ENCODE measurements around the gene SESN2.

SESN2 gene, protein sequence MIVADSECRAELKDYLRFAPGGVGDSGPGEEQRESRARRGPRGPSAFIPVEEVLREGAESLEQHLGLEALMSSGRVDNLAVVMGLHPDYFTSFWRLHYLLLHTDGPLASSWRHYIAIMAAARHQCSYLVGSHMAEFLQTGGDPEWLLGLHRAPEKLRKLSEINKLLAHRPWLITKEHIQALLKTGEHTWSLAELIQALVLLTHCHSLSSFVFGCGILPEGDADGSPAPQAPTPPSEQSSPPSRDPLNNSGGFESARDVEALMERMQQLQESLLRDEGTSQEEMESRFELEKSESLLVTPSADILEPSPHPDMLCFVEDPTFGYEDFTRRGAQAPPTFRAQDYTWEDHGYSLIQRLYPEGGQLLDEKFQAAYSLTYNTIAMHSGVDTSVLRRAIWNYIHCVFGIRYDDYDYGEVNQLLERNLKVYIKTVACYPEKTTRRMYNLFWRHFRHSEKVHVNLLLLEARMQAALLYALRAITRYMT

GRCh38 chr1:28259252-28259933, at the start of gene SESN2:
TSS of gene SESN2 (plus strand) at chr1:28259518. CDS start at chr1:28259848, 330 bp downstream.
- peak; percentile 97 for DNase-seq

DNA sequence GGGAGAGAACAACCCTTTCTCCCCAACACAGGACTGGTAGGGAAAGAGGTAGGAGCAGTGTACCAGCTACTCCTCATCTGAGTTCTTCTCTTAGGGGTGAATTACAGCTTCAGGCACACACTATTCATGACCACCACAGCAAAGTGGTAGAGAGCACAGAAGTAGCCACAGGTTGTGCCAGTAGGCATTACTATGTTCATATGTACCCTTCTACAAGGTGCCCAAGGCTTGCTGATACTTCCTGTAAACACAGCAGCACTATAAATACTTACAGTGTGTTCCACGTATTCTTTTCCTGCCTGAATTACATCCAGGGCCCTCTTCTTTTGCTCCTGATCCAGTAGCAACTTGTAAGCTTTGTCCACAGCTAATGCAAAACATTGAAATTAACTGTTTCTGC, 49.6 kb upstream of the SESN2 start:
- DNase-seq, result no peak

DNA sequence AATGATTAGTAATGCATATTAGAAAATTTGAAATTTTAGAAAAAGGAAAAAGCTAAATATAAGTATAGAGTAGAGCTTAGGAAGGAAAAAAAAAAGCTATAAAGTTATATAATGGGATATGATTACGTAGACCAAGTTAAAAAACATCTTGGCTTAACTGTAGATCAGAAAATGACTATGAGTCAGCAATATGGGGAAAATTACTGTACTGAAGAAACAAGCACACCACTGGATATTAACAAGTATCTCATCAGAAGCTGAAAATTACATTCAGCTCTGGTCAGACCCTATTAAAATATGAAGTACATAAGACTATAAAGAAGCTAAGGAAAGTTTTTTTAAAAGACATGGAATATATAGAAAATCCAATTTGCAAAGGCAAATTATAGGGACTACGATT, 46.0 kb upstream of the SESN2 start:
- no peak for DNase-seq

GRCh38 chr1:28229089-28229488, 30.2 kb upstream of the SESN2 start:
- DNase-seq, result no peak

- no peak for DNase-seq
These were observed 29.3 kb upstream of the SESN2 start for GRCh38 chr1:28229996-28230395.

DNA sequence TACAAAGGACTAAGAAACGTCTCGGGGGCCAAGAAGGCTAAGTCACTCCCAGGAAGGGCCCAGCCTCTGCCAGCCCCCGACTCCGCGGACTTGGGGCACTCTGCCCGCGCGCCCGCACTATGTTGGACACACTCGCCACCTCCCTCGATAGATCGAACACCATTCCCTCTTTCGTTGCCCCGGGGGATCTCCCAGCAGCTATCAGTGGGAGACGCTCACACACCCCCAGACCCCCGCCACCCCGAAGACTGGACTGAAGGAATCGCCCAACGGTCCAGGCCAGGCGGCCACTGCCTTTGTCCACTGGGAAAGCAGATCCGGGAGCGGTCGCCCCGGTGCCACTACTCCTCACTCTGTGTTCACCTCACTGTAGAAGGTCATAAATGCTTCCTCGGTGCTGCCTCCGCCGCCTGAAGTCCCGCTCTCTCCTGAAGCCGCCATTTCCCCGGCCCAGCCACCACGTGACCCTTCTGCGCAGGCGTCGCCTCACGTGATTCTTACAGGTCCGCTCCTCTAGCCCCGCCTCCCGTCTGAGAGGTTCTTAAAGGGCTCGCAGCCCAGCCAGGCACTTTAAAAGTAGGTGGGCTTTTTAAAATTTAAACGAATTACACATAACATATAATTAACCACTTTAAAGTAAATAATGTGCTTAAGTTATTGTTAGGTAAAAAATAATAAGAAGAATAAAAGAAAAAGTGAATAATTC, 26.6 kb upstream of the SESN2 start, which contains the start of gene DNAJC8:
Gene DNAJC8 (minus strand): TSS at position 472 of the 706 bp plus-strand sequence. CDS start 31 bp downstream, at position 441.
- DNase-seq, result peak; percentile 94

DNA sequence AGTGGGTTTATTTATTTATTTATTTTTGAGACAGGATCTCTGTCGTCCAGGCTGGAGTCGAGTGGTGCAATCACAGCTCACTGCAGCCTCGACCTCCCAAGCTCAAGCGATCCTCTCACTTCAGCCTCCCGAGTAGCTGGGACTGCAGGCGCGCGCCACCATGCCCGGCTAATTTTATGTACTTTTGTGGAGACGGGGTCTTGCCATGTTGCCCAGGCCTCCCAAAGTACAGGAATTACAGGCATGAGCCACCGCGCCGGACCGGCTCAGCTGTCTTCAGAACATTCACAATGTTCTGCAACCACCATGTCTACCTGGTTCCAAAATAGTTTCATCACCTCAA, 26.1 kb upstream of the SESN2 start:
- no peak for DNase-seq

DNA sequence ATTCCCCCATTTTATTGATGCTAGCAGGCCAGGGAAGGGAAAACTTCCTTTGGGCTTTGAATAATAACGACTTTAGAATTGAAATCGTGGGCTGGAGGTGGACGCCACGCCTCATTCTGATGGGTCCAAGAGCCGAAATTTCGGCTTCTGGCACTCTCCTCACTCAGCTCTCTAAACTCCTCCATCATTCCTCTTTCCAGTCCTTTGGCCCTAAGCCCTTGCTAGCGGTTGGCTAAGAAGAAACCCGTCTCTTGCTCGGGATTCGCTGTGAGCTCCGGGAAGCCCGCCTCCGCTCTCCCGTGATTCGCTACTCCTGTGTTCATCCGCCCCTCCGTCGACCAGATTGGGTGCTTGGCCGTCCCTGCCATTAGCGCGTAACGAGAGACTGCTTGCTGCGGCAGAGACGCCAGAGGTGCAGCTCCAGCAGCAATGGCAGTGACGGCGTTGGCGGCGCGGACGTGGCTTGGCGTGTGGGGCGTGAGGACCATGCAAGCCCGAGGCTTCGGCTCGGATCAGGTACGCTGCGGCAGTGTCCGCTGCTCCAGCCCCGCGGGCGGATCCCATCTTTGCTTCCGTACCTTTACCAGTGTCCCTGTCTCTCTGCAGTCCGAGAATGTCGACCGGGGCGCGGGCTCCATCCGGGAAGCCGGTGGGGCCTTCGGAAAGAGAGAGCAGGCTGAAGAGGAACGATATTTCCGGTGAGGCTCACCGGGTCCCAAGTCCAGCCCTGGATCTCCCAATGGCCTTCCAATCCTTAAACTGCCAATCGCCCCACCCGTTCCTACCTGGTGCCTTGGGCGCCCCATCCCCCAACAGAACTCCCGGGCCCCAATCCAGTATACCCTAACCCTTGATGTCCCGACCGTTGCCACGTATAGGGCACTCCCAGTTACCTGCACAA, 23.3 kb upstream of the SESN2 start, which contains the start of gene ATP5IF1:
Gene ATP5IF1 (plus strand): TSS at position 370 of the 901 bp plus-strand sequence. CDS start 60 bp downstream, at position 430.
- DNase-seq, result peak; percentile 97

DNA sequence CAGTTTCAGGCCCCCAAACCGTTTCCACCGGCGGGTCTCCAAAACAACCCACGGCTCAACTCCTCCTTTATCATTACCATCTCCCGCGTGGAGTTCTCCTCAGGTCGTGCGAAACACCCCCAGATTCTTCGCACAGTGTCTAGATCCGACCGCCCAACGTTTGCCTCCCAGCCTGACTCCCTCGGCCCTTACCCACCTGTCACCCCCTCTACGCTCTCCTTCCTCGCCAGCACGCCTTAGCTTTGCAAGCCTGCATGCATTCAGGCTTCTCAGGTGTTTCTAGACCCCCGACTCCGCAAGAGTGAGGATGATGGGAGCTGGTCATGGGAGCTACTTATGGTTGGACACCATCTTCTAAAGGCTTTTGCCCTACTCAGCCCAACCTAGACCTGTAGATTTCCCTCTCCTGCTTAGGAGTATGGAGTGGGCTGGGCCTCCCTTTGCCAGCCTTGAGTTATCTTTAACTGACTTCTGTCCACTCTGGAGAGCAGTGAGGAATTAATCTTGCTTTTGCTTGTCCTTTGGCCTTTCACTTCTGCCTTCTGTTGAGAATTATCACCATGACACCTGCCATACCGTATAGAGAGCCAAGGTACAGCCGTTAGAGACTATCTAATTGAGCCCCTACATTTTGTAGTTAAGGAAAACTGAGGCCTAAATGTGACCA, 22.5 kb upstream of the SESN2 start:
- no peak for DNase-seq

- DNase-seq, result no peak
These were observed 20.3 kb upstream of the SESN2 start for GRCh38 chr1:28239004-28239403.

- DNase-seq, result no peak
These were observed 19.3 kb upstream of the SESN2 start for GRCh38 chr1:28240024-28240423.

- DNase-seq, result no peak
These were observed 17.6 kb upstream of the SESN2 start for GRCh38 chr1:28241638-28242241.

- DNase-seq, result no peak
These were observed 15.5 kb upstream of the SESN2 start for GRCh38 chr1:28243685-28244311.

DNA sequence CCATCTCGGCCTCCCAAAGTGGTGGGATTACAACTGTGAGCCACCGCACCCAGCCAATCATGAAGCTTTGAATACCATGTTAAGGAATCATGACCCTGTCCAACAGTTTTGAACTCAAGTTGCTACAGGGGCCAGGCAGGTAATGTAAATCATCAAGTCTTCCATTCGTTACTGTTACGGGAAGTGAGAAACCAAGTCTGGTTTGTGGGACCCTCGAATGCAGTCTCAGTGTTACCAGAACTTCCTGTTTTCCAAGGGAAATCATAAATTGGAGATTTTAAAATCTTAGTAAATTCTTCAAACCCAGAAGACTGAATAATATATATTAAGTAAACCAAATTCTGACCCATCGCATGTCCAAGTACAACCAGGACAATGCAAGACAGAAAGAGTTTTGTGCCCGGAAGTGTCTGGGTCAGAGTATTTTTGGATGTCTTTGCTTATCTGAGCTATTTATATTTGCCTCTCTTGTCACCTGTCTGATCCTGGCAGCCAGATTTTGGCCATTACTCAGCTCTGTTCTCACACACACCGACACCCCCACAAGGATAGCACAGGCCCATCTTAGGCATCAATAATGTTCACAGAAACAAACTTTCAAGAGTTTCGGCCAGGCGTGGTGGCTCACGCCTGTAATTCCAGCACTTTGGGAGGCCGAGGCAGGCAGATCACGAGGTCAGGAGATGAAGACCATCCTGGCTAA, 14.6 kb upstream of the SESN2 start:
- no peak for DNase-seq

DNA sequence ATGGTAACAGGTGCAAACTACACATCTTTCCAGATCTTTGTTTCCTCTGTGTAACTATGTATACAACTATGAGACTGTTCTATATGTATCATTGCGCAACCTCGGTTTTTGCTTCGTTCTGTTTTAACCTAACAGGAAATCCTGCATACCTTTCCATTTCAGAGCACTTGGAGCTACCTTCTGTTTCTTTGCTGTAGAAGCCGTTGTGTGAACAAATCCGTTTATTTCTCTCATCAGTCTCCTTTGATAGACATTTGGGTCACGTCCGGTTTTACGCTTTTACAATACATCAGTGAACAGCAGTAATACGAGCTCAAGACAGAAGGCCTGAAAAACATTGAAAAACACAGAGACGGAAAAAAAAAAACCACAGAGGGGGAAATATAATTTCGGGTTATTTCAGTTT, 12.9 kb upstream of the SESN2 start:
- DNase-seq, result no peak

- DNase-seq, result no peak
These were observed 11.6 kb upstream of the SESN2 start for GRCh38 chr1:28247612-28248272.

- peak; percentile 52 for DNase-seq
These were observed 10.9 kb upstream of the SESN2 start for GRCh38 chr1:28248273-28249012.

DNA sequence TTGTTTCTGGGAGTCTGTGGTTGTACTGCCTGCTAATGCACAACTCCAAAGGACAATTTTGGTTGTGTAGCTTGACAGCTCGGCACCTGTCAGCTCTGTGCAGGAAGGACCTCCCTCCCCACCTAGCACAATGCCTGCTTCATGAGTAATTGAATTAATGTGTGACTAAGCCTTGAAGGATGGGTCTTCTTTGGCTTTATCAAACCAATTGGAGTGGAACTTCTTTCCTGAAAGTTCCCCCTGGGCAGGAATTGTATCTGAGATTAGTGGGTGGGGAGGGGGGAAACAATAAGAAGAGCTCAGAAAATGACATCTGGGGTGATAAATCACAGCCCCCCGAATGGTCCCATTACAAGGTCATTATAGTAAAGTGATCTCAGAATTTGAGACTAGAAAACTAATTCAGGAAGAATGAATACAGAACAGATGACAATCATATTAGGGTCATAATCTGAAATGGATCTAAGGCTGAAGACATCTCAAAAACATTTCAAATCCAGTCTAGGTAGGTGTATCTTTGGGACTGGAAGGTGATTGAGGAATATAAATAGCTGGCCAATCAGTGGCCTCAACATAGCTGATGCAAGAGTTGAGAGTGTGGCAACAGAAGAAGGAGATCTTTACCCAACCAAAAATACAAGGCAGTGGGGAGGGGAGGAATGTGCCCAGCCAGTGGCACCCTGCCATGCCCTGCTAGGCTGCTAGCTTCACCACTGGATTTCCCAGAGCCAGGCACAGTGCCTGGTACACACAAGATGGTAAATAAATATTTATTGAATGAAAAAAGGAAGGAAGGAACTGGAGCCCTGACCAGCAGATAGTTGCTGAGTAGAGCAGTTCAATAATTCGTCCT, 10.1 kb upstream of the SESN2 start:
- peak; percentile 3 for DNase-seq
